OCI-LY7 (cell line): ENCODE data around the gene TBX15. TPM values are rescaled to one million over a fixed set of nuclear protein-coding genes. Genes with fewer than 3 reads are reported as not detected.

Source experiments
- BruUV-seq: library from RNA; stranded (reverse); fragments of 400-500 nt; replicated peaks from 2 replicates; lab custom pipeline; 2021; lab: Mats Ljungman, UMichigan
- CTCF ChIA-PET: fragments of 300-600 bp; sonication (Branson Sonifier 250); formaldehyde crosslinking; loops from one replicate; lab custom pipeline; 2022; ENCODE audit warnings: antibody characterized with exemption; ENCODE audit not compliant: unreplicated experiment; lab: Charles Lee
- POLR2A ChIA-PET: fragments of 300-600 bp; sonication (Branson Sonifier 250); formaldehyde crosslinking; loops from one replicate; lab custom pipeline; 2022; ENCODE audit warnings: antibody characterized with exemption; lab: Charles Lee
- DNase-seq: peaks from one replicate; pipeline ENCODE4 v3.0.0-alpha.2; 2015; ENCODE audit warnings: low spot score
- H2AFZ ChIP-seq: fragments of 200-600 bp; sonication (generic), shearing (Covaris generic); 2 replicates; pipeline ENCODE4 v1.6.1; 2014; ENCODE audit warnings: mild to moderate bottlenecking, antibody characterized with exemption, low read length, moderate library complexity
- H3K27ac ChIP-seq: fragments of 200-600 bp; sonication (generic); 2 replicates; pipeline ENCODE4 v1.5.1; 2014; ENCODE audit warnings: mixed run types, low read depth, mild to moderate bottlenecking, moderate library complexity, low read length, inconsistent platforms; ENCODE audit not compliant: poor library complexity, severe bottlenecking
- H3K36me3 ChIP-seq: fragments of 200-600 bp; sonication (generic); 2 replicates; pipeline ENCODE4 v1.6.1; 2014; ENCODE audit warnings: mild to moderate bottlenecking, antibody characterized with exemption, low read length, moderate library complexity, mixed read lengths; ENCODE audit not compliant: insufficient read depth
- H3K4me1 ChIP-seq: fragments of 200-600 bp; sonication (generic); 2 replicates; pipeline ENCODE4 v1.5.1; 2014; ENCODE audit warnings: mild to moderate bottlenecking, low read length; ENCODE audit not compliant: insufficient read depth, poor library complexity, severe bottlenecking
- H3K4me2 ChIP-seq: fragments of 200-600 bp; sonication (generic); 2 replicates; pipeline ENCODE4 v1.6.1; 2014; ENCODE audit warnings: mild to moderate bottlenecking, low read length
- H3K4me3 ChIP-seq: fragments of 200-600 bp; sonication (generic); 2 replicates; pipeline ENCODE4 v1.5.1; 2014; ENCODE audit warnings: mild to moderate bottlenecking, low read depth, low read length; ENCODE audit not compliant: poor library complexity, severe bottlenecking
- H3K79me2 ChIP-seq: fragments of 200-600 bp; sonication (generic); 2 replicates; pipeline ENCODE4 v1.6.1; 2016; ENCODE audit warnings: low read depth, mild to moderate bottlenecking, low read length, moderate library complexity, mixed read lengths; ENCODE audit not compliant: insufficient read depth
- H3K9me2 ChIP-seq: fragments of 200-600 bp; sonication (generic); 2 replicates; pipeline ENCODE4 v1.6.1; 2016; ENCODE audit warnings: mild to moderate bottlenecking, low read length, mixed read lengths; ENCODE audit not compliant: insufficient read depth
- H3K9me3 ChIP-seq: fragments of 200-600 bp; sonication (generic); 2 replicates; pipeline ENCODE4 v1.6.1; 2014; ENCODE audit warnings: mild to moderate bottlenecking, mixed run types, low read length, mixed read lengths
- H4K20me1 ChIP-seq: fragments of 200-600 bp; sonication (generic); 2 replicates; pipeline ENCODE4 v1.6.1; 2014; ENCODE audit warnings: mild to moderate bottlenecking, antibody characterized with exemption, low read length, moderate library complexity, mixed read lengths; ENCODE audit not compliant: insufficient read depth
- EZH2phosphoT487 ChIP-seq: fragments of 200-600 bp; sonication (generic); IDR thresholded peaks from 2 replicates; pipeline ENCODE4 v1.6.1; 2018; ENCODE audit warnings: low read depth, borderline replicate concordance, mild to moderate bottlenecking, mixed run types, antibody characterized with exemption, low read length, moderate library complexity, mixed read lengths
- intact Hi-C: fragments of 100-400 bp; cut with micrococcal nuclease; formaldehyde crosslinking; loops from one replicate; pipeline ENCODE4 v1.10.0; 2022; ENCODE audit not compliant: unreplicated experiment
- total RNA-seq, 2 experiments: library from RNA; depleted of rRNA in 1 of 2; stranded (reverse); fragments of >200 nt in 1 of 2; shearing (Covaris generic) in 1 of 2; gene quantifications; 2 replicates each; pipeline ENCODE4 v1.2.3, GENCODE V29; 2014 to 2022
- TF ChIP-seq, protein P1 (sequence below): fragments of 200-600 bp; sonication (generic); conservative IDR thresholded peaks from 2 replicates; pipeline ENCODE4 v1.5.1; 2014; ENCODE audit warnings: mild to moderate bottlenecking, antibody characterized with exemption, low read length, moderate library complexity, mixed read lengths

Gene TBX15
- total RNA-seq, 2 experiments from 2014 or later, result 0.22 TPM; not detected in 1

DNA sequence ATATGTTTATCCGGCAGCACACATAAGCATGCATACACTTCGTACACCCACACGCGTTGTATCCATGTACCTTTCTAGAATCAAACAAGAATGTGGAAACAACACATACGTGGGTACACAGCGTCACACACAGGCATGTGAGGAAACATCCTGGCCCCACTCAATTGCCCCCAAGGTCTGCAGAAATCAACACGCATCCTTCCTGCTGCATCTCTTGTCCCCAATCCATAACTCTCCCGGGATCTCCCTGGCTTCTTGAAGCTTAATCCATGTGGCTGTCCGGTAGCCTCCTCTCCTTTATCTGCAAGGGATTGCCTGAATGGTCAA, 5.5 kb upstream of the TBX15 start:
- Histone ChIP-seq H3K9me3 (no peaks in the 10 kb centered on the region), H3K79me2 (no peaks in the 10 kb centered on the region), H4K20me1 (no peaks in the 10 kb centered on the region), H3K36me3 (no peaks in the 10 kb centered on the region), H3K4me3 (no peak overlapping the region), H3K4me2 (no peak overlapping the region), H3K9me2 (no peaks in the 10 kb centered on the region), H2AFZ (no peak overlapping the region), H3K4me1 (no peaks in the 10 kb centered on the region), H3K27ac (no peak overlapping the region)
- TF ChIP-seq EZH2phosphoT487, result no peak
- TF ChIP-seq, protein P1, sequence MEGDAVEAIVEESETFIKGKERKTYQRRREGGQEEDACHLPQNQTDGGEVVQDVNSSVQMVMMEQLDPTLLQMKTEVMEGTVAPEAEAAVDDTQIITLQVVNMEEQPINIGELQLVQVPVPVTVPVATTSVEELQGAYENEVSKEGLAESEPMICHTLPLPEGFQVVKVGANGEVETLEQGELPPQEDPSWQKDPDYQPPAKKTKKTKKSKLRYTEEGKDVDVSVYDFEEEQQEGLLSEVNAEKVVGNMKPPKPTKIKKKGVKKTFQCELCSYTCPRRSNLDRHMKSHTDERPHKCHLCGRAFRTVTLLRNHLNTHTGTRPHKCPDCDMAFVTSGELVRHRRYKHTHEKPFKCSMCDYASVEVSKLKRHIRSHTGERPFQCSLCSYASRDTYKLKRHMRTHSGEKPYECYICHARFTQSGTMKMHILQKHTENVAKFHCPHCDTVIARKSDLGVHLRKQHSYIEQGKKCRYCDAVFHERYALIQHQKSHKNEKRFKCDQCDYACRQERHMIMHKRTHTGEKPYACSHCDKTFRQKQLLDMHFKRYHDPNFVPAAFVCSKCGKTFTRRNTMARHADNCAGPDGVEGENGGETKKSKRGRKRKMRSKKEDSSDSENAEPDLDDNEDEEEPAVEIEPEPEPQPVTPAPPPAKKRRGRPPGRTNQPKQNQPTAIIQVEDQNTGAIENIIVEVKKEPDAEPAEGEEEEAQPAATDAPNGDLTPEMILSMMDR, result peak; percentile 49
- DNase-seq, result peak; percentile 4
- ChIA-PET POLR2A (no interaction called here), CTCF (no interaction called here)
- BruUV-seq, result no TSS peak
- intact Hi-C loops, result no loop called here

GRCh38 chr1:118992868-118993699, 4.9 kb upstream of the TBX15 start:
- Histone ChIP-seq H3K27ac (no peak overlapping the region), H4K20me1 (no peaks in the 10 kb centered on the region), H3K4me2 (no peak overlapping the region), H3K4me3 (no peak overlapping the region), H3K9me3 (no peaks in the 10 kb centered on the region), H3K9me2 (no peaks in the 10 kb centered on the region), H3K36me3 (no peaks in the 10 kb centered on the region), H3K4me1 (no peaks in the 10 kb centered on the region), H3K79me2 (no peaks in the 10 kb centered on the region), H2AFZ (no peak overlapping the region)
- BruUV-seq, result no TSS peak
- intact Hi-C loops, result no loop called here
- DNase-seq, result no peak
- ChIA-PET CTCF (no interaction called here), POLR2A (no interaction called here)
- TF ChIP-seq, protein P1, result no peak

DNA sequence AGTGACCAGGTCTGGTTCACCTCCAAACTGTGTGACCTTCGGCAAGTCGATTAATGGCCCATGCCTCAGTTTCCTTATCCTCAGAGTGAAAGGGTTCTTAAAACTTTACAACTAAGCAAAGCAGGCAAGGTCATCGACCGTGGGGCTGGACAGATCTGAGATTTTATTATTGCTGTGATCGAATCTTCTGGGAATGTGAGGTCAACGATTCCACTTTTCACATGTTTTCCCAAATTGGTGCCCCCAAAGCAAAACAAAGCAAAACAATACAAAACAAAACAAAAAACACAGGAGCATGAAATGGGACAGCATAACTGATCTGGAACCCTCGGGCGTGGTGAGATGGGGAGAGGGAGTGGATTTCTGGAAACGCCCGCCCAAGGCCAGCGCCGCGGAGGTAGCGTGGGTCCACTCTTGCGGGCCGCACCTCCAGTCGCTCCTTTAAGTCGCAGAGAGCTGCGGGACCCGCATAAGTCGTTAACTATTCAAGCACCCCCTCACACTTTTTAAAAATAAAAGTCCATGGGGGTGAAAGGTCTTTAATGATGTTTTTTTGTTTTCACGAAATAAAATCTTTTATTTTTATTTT, 4.2 kb upstream of the TBX15 start:
- H3K27ac ChIP-seq, result no peak overlapping the region
- BruUV-seq, result no TSS peak

More for the DNA sequence above, 4.2 kb upstream of the TBX15 start:
- Histone ChIP-seq H4K20me1 (no peaks in the 10 kb centered on the region), H3K36me3 (no peaks in the 10 kb centered on the region), H3K9me3 (no peaks in the 10 kb centered on the region), H2AFZ (no peak overlapping the region), H3K9me2 (no peaks in the 10 kb centered on the region), H3K4me1 (no peaks in the 10 kb centered on the region), H3K4me2 (no peak overlapping the region), H3K4me3 (no peak overlapping the region), H3K79me2 (no peaks in the 10 kb centered on the region)
- intact Hi-C loops, result no loop called here
- no peak for DNase-seq
- TF ChIP-seq EZH2phosphoT487, result no peak
- TF ChIP-seq, protein P1, result no peak
- POLR2A ChIA-PET, result no interaction called here
- CTCF ChIA-PET, result no interaction called here
